NCI-H1092 treated with DMSO at 0.1 percent for 48 hours (cell line): ENCODE measurements around the gene TTLL11.

Source experiments
- DNase-seq: peaks from one replicate; lab custom pipeline; 2025; lab: John Stamatoyannopoulos, UW

Gene TTLL11

DNA sequence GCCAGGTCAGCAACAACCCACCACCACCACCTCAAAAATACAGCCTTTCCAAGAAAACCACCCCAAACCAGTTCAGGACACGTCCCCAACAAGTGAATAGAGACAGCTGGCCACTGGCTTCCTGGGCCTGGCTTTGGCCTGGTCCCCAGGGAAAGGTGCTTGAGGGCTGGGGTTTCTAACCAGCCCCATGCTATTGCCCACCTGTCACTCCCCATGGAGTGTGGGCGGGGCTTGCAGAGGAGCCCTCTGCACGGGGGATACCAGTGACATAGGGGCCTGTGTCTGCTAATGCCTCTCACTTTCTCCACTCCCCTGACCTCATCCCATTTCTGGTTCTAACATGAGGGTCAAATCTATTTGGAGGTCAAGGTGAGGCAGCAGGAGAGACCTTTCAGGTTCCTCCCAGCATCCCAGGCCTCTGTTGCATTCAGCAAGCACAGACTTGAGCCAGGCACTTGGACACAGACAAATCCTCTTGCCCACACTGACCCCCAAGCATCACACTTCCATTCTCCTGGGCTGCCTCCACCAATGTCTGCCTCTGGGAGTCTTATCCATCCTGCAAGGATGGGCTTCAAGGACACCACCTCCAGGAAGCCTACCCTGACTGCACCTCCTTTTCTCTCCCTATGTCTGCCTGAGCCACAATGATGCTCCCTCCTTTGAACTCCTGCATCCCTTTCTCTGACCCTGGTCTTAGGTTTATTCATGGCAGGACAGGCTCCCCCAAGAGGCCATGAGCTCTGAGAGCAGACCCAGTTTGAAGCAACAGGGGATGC is 16.1 kb upstream of the TTLL11 start:
- DNase-seq: no peak

DNA sequence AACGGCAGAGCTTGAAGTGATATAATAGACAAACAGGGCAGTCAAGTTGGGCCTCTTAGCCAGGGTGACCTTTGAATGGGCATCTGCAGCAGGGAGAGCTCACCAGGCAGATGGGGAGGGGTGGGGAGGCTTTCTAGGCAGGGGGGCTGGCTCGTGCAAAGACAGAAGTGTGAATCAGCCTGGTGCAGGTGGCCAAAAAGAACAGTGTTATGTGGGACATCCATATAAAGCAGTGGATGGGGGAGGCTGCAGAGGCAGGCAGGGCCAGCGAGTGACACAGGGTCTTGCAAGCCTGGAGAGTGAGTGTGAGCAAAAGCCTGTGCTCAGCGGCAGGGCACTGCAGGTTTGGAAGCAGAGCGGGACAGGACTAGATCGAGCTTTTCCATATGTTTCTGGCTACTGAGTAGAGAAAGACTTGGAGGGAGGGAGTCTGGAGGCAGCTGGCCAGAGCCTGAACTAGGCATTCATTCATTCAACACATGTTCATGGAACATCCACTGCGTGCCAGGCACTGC is 14.2 kb upstream of the TTLL11 start:
- no peak for DNase-seq

DNA sequence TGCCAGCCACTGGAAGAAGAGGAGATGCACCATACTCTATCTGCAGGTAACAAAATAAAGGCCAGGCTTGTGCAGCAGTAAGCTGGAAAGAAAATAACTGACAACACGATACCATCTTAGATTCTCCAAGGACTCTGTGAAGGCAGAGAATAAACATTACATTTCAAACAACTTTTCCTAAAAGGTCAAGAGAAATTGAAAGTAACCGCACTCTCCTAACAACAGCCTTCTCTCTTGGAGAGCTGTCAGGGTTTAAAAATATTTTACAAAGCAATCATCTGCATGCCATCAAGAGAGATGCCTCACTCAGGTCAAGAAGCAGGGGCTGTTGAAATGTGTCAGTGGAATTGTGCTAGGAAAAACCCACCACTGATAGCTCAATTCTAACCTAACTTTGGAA is 13.5 kb upstream of the TTLL11 start:
- no peak for DNase-seq

DNA sequence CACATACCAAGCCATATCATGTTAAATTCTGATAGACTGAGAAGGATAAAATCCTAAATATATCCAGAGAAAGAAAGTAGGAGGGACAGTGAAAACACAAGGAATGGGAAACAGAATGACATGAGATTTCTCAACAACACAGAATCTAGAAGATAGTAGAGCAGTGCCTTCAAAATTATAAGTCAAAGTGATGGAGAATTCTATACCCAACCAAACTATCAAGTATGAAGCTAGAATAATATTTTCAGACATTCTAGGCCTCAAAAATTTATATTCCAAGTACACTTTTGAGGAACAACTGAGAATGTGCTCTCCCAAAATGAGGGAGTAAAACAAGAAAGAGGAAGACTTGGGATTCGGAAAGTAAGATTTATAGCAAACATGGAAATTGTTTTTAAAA is 10.9 kb upstream of the TTLL11 start:
- no peak for DNase-seq

DNA sequence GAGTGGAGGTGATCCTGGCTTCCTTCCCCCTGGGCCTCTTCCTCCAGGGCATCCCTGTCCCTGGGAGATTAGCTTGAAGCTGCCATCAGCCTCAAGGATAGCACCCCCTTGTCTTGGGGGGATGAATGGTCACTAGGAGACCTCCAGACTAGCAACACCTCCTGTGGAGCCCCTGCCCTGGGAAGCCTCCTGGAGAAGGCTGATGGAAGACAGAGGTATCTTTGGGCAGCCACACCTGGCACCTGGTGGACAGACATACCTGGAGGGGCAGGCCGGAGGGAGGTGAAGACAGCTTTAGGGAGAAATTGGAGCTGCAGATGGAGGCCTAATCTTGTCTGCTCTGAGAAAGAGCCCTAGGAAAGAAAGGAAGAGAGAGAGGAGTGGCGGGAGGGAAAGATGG is 9.0 kb upstream of the TTLL11 start:
- DNase-seq: no peak

DNA sequence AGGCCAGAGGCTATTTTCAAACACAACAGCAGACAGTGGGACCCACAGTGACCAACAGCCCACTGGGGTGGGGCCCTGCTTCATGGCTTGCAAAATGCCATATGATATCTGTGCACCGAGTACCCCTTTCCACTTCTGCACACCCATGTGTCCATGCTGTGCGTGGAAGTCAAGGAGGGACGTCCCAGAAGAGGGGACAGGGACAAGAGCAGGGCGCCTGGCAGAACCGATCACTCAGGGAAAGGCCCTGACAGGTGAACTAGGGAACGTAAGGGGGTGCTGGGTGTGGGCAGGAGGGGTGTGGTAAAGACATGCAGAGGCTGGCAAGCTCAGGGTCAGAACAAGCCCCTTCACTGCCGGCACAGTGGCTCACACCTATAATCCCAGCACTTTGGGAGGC is 7.6 kb upstream of the TTLL11 start:
- DNase-seq: no peak

DNA sequence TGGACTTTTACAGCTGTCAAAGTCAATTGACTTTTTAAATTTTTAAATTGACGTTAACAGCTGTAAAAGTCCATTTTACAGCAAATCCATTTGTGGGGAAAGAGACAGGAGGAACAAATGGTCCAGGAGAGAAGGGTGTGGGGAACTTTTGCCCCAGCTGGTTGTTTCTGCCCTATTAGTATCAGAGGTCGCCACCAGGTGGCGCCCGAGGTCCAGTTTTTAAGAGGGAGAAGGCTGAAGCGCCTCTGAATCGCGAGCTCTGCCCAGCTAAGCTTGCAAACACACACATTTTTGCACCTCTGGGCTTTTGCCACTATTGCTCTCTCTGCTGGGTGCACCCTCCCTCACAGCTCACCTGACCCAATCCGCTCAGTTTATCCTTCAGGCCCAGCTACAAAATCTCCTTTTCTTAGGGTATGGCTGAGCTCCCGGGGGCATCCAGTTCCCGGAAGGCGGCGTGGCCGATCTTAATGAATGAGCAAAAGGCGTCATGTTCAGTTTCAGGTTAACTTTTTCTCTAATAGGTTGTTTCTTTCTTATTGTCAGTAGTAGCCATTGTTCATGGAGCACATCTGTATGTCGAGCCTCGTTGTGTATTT is 6.3 kb upstream of the TTLL11 start:
- peak; percentile 65 for DNase-seq

DNA sequence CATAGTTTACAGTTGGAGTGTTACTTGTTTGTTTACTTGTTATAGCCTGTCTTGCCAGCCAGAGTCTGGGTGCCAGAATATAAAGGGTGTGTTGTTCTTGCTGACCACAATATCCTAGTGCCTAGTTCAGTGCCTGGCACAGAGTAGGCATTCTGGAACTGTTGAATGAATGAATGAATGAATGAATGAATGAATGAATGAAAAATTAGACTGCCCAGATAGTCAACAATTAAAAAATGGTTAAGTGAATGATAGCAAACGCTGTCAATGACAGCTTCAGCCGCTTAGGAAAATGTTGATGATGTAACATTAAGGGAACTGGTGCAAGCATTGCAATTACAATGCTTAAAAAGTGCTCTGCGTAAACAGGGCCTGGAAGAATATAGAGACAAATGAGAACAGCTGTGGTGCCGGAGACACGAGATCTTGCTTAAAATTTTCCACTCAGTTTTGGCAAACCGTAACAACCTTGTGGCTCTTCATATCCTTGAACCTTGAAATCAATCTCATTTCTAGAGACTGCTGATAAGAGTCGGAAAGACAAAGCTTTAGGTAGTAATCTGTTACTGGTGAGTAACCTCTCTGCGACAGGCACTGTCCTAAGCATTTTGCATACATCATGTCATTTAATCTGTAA is 4.7 kb upstream of the TTLL11 start:
- DNase-seq: no peak

DNA sequence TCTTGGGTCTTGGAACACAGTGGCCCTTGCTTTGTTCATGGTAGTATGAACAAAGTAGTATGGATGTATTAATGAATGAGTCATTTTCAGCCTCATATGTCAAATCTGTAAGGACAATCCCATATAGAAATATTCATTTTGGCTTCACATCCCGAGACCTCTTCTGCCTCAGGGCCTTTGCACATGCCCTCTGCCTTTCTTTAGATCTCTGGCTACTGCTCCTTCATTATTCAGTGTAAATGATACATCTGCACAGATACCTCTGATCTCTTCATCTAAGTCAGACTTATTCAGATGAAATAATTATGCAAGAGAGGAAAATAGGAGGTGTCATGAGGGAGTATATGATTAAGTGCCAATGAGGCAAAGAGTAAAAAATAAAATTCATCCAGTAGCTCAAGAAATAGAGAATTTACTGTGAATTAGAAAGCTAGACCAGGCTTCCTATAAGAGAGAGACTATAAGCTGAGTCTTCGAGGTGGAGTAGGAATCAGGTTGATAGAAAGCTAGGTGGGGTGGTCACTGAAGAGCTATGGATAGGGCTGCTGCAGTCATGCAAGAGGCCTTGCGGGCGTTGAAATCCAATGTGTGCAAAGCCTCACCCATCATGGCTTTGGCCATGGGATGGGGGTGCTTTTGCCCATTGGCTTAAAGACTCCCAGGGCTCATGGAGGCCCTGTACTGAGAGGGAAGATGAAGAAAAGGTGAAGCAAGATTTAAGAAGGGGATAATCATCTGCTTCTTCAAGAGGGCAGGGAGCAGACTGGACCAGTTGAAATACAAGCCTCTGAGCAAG is 3.7 kb upstream of the TTLL11 start:
- DNase-seq: no peak

DNA sequence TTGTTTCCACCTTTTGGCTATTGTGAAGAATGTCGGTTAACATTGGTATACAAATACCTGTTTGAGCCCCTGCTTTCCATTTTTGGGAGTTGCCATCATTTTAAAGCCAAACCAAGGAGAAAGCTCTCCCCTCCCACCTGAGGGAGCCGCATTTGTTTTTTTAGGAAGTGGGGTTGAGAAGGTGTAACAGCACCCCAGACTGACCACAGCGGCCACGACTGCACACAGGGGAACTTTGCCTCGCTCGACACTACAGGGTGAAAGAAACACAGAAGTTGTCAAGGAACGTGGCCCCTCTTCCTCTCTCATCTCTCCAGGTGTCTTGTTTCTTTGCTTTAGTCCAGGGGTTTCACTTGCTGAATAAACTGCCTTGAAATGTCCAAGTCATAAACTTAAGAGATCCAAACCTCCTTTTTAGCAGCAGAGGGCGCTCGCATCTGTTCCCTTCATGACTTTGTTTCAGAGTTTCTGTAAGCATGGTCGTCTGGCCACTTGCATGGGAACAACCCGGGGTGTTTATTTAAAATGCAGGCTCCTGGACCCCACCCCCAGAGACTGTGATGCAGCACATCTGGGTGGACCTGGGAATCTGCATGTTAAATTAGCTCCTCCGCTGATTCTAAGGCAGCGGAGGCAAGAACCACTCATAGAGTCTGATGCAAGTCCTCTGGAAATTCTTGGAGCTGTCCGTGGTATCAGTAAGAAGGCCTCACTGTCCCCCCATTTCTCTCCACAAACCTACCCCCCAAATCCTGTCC is 2.1 kb upstream of the TTLL11 start:
- DNase-seq: peak; percentile 40

DNA sequence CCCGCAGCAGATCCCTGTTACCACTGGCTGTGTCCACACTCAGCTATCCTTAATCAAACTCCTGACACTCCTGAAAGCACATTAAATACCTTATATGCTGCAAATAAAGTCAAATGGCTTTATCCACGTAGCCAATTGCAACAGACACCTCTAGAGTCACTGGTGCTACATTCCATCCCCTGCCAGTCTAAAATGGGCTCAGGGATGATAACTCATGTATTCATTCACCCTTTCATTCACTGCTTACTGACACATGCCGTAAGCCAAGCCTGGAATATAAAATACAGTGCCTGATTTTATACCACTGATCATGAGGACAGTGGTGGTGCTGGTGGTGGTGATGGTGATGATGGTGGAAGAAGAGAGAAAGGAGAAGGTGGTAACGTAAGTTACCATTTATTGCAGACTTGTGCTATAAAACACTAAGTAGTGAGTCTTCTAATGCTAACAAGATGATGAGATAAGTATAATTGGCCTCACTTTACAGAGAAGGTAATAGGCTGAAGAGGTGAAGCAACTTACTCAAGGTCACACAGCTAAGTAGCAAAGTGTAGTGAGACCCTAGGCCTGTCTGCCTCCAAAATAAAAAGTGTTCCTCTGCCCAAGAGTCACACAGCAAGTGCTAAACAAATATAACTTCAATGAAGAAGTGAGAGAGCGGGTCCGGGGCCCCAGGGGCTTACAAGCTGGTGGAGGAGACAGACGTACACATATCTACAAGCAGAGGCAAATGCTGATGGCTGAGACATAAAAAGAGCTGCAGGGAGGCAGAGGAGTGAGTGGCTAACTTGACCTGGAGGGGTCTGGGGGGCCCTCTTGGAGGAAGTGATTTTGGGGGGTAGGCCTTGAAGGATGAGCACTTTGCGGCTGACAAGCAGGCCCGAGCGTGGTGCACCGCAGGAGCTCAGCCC is 1.2 kb downstream of the TTLL11 start:
- DNase-seq: no peak

DNA sequence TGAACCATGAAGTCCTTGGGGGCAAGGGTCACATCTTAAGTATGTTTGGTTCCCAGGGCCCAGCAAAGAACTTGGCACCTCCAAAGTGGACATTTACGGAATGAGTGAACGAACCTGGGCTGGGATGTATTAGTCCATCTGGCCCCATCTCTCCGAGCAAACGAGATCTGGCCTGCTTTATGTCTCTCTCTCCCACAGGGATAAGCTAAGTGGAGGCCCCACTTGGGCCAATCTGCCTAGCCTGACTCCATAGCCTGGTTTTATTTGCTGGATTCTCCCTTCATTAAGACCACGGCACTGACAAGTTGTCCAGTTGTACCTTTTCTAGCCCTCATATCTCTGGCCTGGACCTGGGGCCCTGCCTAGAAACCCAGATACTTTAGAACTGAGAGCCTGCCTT is 2.1 kb downstream of the TTLL11 start:
- DNase-seq: no peak

DNA sequence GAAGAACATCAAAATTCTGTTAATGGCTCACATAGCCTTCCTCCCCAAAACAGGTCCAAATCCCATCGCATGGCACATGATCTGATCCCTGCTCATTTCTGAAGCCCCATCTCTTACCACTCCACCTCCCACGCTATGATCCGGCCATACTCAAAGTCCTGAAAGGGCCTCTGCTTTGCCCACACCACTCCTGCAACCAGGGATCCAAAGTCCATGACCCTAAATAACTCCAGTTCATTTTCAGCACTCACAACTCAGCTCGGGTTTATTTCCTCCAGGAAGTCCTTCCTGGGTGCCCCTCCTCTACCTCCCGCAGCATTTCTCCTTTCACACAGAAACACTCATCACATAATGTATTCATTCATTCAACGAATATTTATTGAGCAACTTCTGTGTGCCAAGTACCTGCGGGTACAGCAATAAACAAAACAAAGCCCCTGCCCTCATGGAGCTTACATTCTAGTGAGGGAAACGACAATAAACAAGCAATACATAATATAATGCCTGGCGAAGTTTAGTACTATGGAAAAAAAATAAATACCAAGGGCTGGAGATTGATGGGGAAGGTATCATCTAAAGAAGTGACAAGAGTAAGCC is 2.7 kb downstream of the TTLL11 start:
- DNase-seq: no peak

DNA sequence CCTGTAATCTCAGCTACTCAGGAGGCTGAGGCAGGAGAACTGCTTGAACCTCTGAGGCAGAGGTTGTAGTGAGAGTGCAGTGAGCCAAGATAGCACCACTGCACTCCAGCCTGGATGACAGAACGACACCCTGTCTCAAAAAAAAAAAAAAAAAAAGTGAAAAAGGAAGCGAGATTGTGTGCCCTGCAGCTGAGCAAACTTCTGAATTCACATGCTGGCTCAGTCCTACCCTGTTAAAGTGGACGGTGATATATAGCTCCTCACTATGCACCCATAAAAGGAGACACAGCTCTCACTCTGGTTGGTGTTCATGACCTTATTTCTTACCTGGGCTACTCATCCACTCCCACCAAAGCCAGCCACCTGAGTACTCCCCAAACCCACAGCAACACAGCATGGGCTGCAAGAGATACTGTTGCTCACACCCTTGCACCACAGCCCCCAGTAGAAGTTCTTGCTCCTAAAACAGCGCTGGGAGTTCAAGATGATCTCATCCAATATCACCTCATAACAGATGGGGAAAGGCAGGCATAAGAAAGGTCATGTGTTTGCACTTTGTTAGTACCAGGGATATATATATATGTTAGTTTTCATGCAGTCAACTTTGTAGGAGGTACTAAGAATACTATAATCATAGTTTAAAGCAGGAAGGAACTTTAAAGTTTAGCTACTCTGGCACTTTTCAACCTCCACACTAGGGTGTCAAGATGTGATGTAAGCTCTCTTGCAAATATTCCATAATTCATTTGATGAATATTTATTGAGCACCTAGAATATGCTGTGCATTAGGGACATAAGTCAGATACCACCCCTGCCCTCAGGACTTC is 4.0 kb downstream of the TTLL11 start:
- DNase-seq: no peak

DNA sequence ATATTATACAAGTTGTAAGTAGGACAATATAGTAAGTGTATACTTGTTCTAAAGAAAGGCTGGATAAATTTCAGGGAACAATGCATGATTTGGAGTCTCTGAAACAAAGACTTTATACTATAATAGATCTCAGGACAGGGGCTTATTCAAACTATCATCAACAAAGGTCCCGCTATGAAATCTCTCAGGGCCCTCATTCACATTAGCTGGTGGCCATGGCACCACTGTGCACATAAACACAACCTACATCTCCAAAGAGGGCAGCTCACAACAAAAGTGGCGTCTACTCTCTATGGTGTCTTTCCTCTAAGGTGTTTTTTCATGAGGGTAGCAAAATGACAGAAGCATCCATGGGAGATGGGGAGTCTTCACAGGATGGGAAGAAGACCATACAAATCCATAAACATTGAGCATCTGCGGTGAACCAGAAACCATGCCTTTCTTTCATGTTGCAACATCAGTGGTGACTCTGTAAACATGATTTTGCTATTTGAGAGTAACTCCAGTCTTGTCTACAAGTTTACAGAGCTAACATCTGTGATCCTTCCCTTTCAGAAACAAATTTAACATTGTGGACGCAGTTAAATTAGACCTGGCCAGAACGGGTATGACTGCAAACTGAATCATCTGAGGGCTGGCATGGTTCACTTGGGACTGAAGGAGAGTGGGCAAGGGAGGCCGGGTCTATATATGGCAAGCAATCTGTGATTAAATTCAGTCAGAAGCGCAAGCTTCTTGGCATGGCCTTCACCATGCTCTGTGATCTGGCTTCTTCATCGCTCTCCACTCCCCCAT is 5.5 kb downstream of the TTLL11 start:
- no peak for DNase-seq

DNA sequence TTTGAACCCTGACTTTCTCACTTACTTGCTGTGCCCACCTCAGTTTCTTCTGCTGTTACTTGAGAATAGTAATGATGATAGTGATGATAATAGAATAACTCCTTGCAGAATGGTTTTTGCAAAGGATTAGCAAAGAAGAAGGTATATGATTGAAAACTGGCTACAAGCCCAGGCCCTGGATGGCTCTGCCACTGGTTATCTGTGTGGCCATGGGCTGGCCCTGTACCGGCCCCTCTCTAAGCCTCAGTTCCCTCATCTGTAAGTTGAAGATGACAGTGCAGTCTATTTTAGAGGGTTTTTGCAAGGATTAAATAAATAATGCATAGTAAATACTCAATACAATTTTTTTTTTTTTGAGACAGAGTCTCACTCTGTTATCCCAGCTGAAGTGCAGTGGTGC is 6.2 kb downstream of the TTLL11 start:
- DNase-seq: no peak

DNA sequence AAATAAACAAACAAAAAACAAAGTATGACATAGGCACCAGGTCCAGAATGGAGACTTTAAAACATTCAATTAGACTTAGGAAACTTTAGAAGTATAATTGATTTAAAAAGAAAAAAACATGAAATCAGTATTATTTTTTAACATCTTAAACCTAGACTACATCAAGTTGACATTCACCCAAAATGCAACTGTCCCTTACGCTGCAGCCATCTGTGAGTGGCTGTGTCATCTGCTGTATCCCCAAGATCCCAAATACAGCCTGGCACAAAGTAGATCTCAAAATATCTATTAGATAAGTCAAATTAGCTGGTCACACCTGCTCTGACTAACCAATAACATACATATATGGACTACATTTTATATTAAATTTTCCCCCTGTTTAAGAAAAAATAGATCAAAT is 7.8 kb downstream of the TTLL11 start:
- no peak for DNase-seq

DNA sequence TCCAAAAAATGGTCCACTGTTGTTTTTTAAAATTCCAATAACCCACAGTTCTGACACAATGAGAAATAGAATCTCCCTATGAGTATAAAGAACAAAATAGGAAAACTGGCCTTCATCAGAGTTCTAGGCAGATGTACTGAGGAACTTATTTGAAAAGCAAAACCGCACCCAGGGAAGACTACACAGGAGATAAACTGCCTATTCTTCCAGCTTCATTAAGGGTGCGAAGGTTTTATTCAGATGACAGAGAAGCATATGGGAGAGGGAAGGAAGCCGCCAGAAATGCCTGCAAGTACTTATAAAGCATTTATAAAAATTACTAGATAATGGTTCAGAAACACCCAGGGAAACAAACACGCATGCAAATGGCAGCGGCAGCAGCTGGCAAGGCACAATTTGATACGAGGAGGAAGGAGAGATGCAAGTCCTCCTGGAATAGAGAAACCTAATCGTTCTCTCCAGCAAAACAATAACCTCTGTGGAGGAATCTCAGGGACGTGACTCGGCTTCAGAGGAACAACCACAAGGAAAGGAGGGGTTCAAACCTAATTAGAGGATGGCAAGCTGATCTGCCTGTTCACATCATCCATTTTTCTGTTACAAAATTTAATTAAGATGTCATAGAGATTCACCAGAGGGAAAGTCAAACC is 9.0 kb downstream of the TTLL11 start:
- DNase-seq: no peak
